Prostate gland (tissue), 2 donors: ENCODE results near the gene FIG4. TPM values are rescaled to one million over a fixed set of nuclear protein-coding genes. Genes with fewer than 3 reads are reported as not detected.

Source experiments
- DNase-seq: peaks from one replicate; pipeline ENCODE4 v3.0.0-alpha.2; 2019; ENCODE audit warnings: low spot score
- H3K27ac ChIP-seq, 2 donors: fragments of 200-600 bp; sonication (generic); 2 replicates each; pipeline ENCODE4 v1.5.1; 2017 to 2019
- H3K27me3 ChIP-seq: fragments of 200-600 bp; sonication (generic); replicated peaks from 2 replicates; pipeline ENCODE4 v1.5.1; 2019; ENCODE audit not compliant: insufficient read depth
- H3K36me3 ChIP-seq, 2 donors: fragments of 200-600 bp; sonication (generic); 1 replicate in 1 of 2; 2 replicates in 1 of 2; pipeline versions ENCODE4 v1.5.1 to v1.8.1; 2017 to 2019
- H3K4me1 ChIP-seq: fragments of 200-600 bp; sonication (generic); replicated peaks from 2 replicates; pipeline ENCODE4 v1.5.1; 2019
- H3K4me3 ChIP-seq, 2 donors: fragments of 200-600 bp; sonication (generic); 2 replicates each; pipeline ENCODE4 v1.5.1; 2017 to 2019
- H3K9me3 ChIP-seq: fragments of 200-600 bp; sonication (generic); 2 replicates; pipeline ENCODE4 v1.5.1; 2017
- CTCF ChIP-seq, 4 experiments: fragments of 200-600 bp in 2 of 4; fragments of 450-650 bp in 2 of 4; sonication (generic) in 2 of 4; IDR thresholded peaks; 1 replicate in 3 of 4; 2 replicates in 1 of 4; pipeline ENCODE4 v1.5.1; 2016 to 2019; ENCODE audit warnings: antibody characterized with exemption in 4 of 4, mild to moderate bottlenecking in 2 of 4, moderate library complexity in 2 of 4
- POLR2A ChIP-seq: fragments of 450-650 bp; IDR thresholded peaks from one replicate; pipeline ENCODE4 v1.6.1; 2016; ENCODE audit warnings: antibody characterized with exemption, mild to moderate bottlenecking
- POLR2AphosphoS5 ChIP-seq: sonication (generic); formaldehyde crosslinking; IDR thresholded peaks from one replicate; pipeline ENCODE4 v1.6.1; 2017; ENCODE audit warnings: antibody characterized with exemption
- WGBS: methylation state at CpG from one replicate; pipeline ENCODE4 v1.1.5; 2018; 5-methylcytosine and 5-hydroxymethylcytosine counted together
- intact Hi-C: fragments of 100-400 bp; cut with DNase I; formaldehyde crosslinking; loops from one replicate; pipeline ENCODE4 v1.14.2; 2022
- total RNA-seq, 2 donors: library from RNA; depleted of rRNA; stranded (reverse); fragments of >200 nt; gene quantifications; one replicate each; pipeline ENCODE4 v1.1.0, GENCODE V29; 2016

The FIG4 gene
- total RNA-seq, 2 donors from 2014 or later, result 12.7 to 16.6 TPM

- no peak for DNase-seq
- H3K36me3 ChIP-seq, result no peaks in the 10 kb centered on the region
- intact Hi-C loops, result no loop called here
- no peak overlapping the region for H3K4me3 ChIP-seq
- H3K27me3 ChIP-seq, result no peaks in the 10 kb centered on the region
- H3K9me3 ChIP-seq, result no peaks in the 10 kb centered on the region
- H3K27ac ChIP-seq, result no peak overlapping the region
- no peak for TF ChIP-seq CTCF (IDR thresholded peaks at IDR 0.05)
- no peak for TF ChIP-seq POLR2A
- TF ChIP-seq POLR2AphosphoS5, result no peak
- no peaks in the 10 kb centered on the region for H3K4me1 ChIP-seq
- WGBS, result 0% methylated on average over 1 of the region's 1 CpG
Measured at GRCh38 chr6:109762769-109763441, 71.8 kb downstream of the FIG4 start.

GRCh38 chr6:109766167-109766566 lies 75.1 kb downstream of the FIG4 start:
- Histone ChIP-seq H3K4me1 (no peaks in the 10 kb centered on the region), H3K9me3 (no peaks in the 10 kb centered on the region), H3K27me3 (no peaks in the 10 kb centered on the region), H3K4me3 (no peak overlapping the region), H3K27ac (no peak overlapping the region), H3K36me3 (no peaks in the 10 kb centered on the region)
- TF ChIP-seq CTCF (IDR thresholded peaks at IDR 0.05) (no peak), POLR2A (no peak), POLR2AphosphoS5 (no peak)
- intact Hi-C loops, result no loop called here
- DNase-seq, result no peak
- 80% methylated on average over 3 of the region's 3 CpGs for WGBS

GRCh38 chr6:109767961-109768360 lies 76.9 kb downstream of the FIG4 start:
- intact Hi-C loops, result no loop called here

GRCh38 chr6:109768485-109768884 lies 77.4 kb downstream of the FIG4 start:
- no peak overlapping the region for H3K4me3 ChIP-seq
- H3K27me3 ChIP-seq, result no peaks in the 10 kb centered on the region
- H3K4me1 ChIP-seq, result no peaks in the 10 kb centered on the region
- WGBS, result 95% methylated on average over 5 of the region's 5 CpGs
- DNase-seq, result no peak
- no peak overlapping the region for H3K27ac ChIP-seq
- no peaks in the 10 kb centered on the region for H3K36me3 ChIP-seq
- TF ChIP-seq CTCF (IDR thresholded peaks at IDR 0.05) (no peak), POLR2AphosphoS5 (no peak), POLR2A (no peak)
- intact Hi-C loops, result no loop called here
- no peaks in the 10 kb centered on the region for H3K9me3 ChIP-seq

More at GRCh38 chr6:109767961-109768360, 76.9 kb downstream of the FIG4 start:
- Histone ChIP-seq H3K4me1 (no peaks in the 10 kb centered on the region), H3K4me3 (no peak overlapping the region), H3K27me3 (no peaks in the 10 kb centered on the region), H3K36me3 (no peaks in the 10 kb centered on the region), H3K9me3 (no peaks in the 10 kb centered on the region), H3K27ac (no peak overlapping the region)
- DNase-seq, result no peak
- 75% methylated on average over 3 of the region's 3 CpGs for WGBS
- TF ChIP-seq POLR2A, result no peak
- no peak for TF ChIP-seq CTCF (IDR thresholded peaks at IDR 0.05)
- TF ChIP-seq POLR2AphosphoS5, result no peak

- no peaks in the 10 kb centered on the region for H3K9me3 ChIP-seq
- 94% methylated on average over 3 of the region's 3 CpGs for whole genome bisulfite sequencing
- H3K4me1 ChIP-seq, result no peaks in the 10 kb centered on the region
- no peak overlapping the region for H3K4me3 ChIP-seq
- no peaks in the 10 kb centered on the region for H3K27me3 ChIP-seq
- no peak for DNase-seq
- H3K27ac ChIP-seq, result no peak overlapping the region
- TF ChIP-seq POLR2AphosphoS5 (no peak), POLR2A (no peak), CTCF (IDR thresholded peaks at IDR 0.05) (no peak)
- intact Hi-C loops, result no loop called here
- H3K36me3 ChIP-seq, result no peaks in the 10 kb centered on the region
Measured at GRCh38 chr6:109769213-109769612, 78.1 kb downstream of the FIG4 start.
